DOHH2 (cell line): ENCODE results near the gene PODN.

Source experiments
- CTCF ChIP-seq: fragments of 200-600 bp; sonication (generic); IDR thresholded peaks from one replicate; pipeline ENCODE4 v1.5.1; 2014; ENCODE audit warnings: antibody characterized with exemption, mild to moderate bottlenecking, low read depth, low read length; ENCODE audit not compliant: poor library complexity, severe bottlenecking
- EZH2phosphoT487 ChIP-seq: fragments of 200-600 bp; sonication (generic); IDR thresholded peaks from 2 replicates; pipeline ENCODE4 v1.6.1; 2017; ENCODE audit warnings: borderline replicate concordance, mild to moderate bottlenecking, antibody characterized with exemption, low read length, moderate library complexity, mixed read lengths

DNA sequence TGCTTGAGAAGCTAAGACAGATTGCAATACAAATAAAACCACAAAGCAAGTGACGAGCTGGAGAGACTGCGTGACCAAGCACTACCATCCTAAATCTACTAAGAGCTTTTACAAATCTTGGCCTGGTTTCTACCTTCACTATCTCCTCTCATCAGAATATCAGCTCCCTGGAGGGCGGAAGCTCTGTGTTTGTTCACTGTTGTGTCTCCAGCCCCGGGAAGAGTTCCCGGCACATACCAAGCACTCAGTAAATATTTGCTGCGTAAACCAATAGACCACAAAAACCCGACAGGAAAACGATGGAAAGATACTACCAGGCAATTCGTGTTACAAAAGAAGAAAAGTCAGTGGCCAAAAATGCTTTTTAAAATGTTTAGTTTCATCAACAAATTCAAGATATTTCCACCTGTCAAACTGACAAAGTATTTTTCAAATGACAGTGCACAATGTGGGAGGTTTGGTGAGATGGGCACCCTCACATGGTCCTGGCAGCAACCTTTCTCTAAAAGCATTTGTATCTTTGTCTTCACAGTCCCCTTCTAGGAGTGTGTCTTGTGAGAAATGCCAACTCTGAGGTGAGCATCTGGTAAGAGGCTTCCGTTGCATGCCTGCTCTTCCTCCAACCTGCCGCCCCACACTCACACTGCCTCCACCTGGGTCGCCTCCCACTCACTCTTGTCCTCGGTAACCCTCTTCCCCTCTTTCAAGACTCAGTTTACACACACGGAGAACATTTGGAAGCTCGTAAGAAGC lies 45.7 kb downstream of the PODN start:
- TF ChIP-seq CTCF, result no peak
- TF ChIP-seq EZH2phosphoT487, result no peak
